IMR-90 (cell line): Measurements from ENCODE around the gene BTRC. TPM values are rescaled to one million over a fixed set of nuclear protein-coding genes. Genes with fewer than 3 reads are reported as not detected.

Experiments used
- ATAC-seq: fragments of 200-7000 bp; cut with Tn5 transposase; 2 replicates; pipeline ENCODE4 v1.9.1; 2020; ENCODE audit warnings: low read depth, mild to moderate bottlenecking, moderate library complexity
- BruUV-seq: library from RNA; stranded (reverse); fragments of 400-500 nt; replicated peaks from 2 replicates; lab custom pipeline; 2021; lab: Mats Ljungman, UMichigan
- CTCF ChIA-PET: fragments of 300-600 bp; formaldehyde crosslinking; extraction: SDS; loops from one replicate; lab custom pipeline; 2021; ENCODE audit warnings: antibody characterized with exemption; lab: Yijun Ruan, JAX
- POLR2A ChIA-PET: fragments of 300-600 bp; sonication (Branson Sonifier 250); formaldehyde crosslinking; loops from one replicate; lab custom pipeline; 2022; ENCODE audit warnings: antibody characterized with exemption; ENCODE audit not compliant: unreplicated experiment; lab: Charles Lee
- DNase-seq: peaks from one replicate; pipeline ENCODE4 v3.0.0; 2013
- H2AFZ ChIP-seq: replicated peaks from 2 replicates; pipeline ENCODE3; 2013; ENCODE audit warnings: low read length, mild to moderate bottlenecking; ENCODE audit not compliant: poor library complexity
- H2AK5ac ChIP-seq: 2 replicates; pipeline ENCODE4 v1.6.1; 2013; ENCODE audit warnings: low read depth, low read length, inconsistent platforms
- H2AK9ac ChIP-seq: replicated peaks from 2 replicates; pipeline ENCODE3; 2013; ENCODE audit warnings: mild to moderate bottlenecking, low read depth, low read length, moderate library complexity; ENCODE audit not compliant: poor library complexity
- H2BK120ac ChIP-seq: 2 replicates; pipeline ENCODE4 v1.6.1; 2013; ENCODE audit warnings: low read depth, low read length, inconsistent platforms
- H2BK15ac ChIP-seq: 3 replicates; pipeline ENCODE4 v1.6.1; 2013; ENCODE audit warnings: low read depth, low read length, inconsistent platforms
- H2BK20ac ChIP-seq: 2 replicates; pipeline ENCODE4 v1.6.1; 2013; ENCODE audit warnings: low read depth, mild to moderate bottlenecking, inconsistent platforms, low read length, moderate library complexity
- H2BK5ac ChIP-seq: 2 replicates; pipeline ENCODE4 v1.6.1; 2013; ENCODE audit warnings: mild to moderate bottlenecking, low read depth, low read length, inconsistent platforms; ENCODE audit not compliant: poor library complexity, severe bottlenecking
- H3K14ac ChIP-seq: replicated peaks from 2 replicates; pipeline ENCODE4 v1.6.1; 2013; ENCODE audit warnings: low read depth, low read length, inconsistent platforms
- H3K18ac ChIP-seq: 2 replicates; pipeline ENCODE4 v1.6.1; 2013; ENCODE audit warnings: low read depth, low read length, control low read depth
- H3K23ac ChIP-seq: 2 replicates; pipeline ENCODE4 v1.6.1; 2013; ENCODE audit warnings: low read depth, low read length, inconsistent platforms
- H3K27ac ChIP-seq: 2 replicates; pipeline ENCODE4 v1.5.1; 2013; ENCODE audit warnings: mild to moderate bottlenecking, control low read depth, low read length; ENCODE audit not compliant: insufficient read depth
- H3K27me3 ChIP-seq: 2 replicates; pipeline ENCODE4 v1.6.1; 2013; ENCODE audit warnings: low read length; ENCODE audit not compliant: control insufficient read depth, insufficient read depth
- H3K36me3 ChIP-seq: 2 replicates; pipeline ENCODE4 v1.6.1; 2013; ENCODE audit warnings: low read length, mixed read lengths; ENCODE audit not compliant: control insufficient read depth, insufficient read depth
- H3K4ac ChIP-seq: 2 replicates; pipeline ENCODE4 v1.6.1; 2013; ENCODE audit warnings: low read depth, low read length, inconsistent platforms
- H3K4me1 ChIP-seq: 2 replicates; pipeline ENCODE4 v1.6.1; 2013; ENCODE audit warnings: low read length, mixed read lengths; ENCODE audit not compliant: control insufficient read depth, insufficient read depth
- H3K4me2 ChIP-seq: 2 replicates; pipeline ENCODE4 v1.6.1; 2013; ENCODE audit warnings: low read depth, mild to moderate bottlenecking, control low read depth, low read length, moderate library complexity
- H3K4me3 ChIP-seq: 2 replicates; pipeline ENCODE4 v1.5.1; 2013; ENCODE audit warnings: low read depth, mild to moderate bottlenecking, control low read depth, low read length, moderate library complexity; ENCODE audit not compliant: insufficient read depth
- H3K56ac ChIP-seq: 2 replicates; pipeline ENCODE4 v1.6.1; 2013; ENCODE audit warnings: low read length, inconsistent platforms; ENCODE audit not compliant: insufficient read depth; ENCODE audit errors: extremely low read depth
- H3K79me1 ChIP-seq, 2 experiments: 2 replicates each; pipeline ENCODE4 v1.6.1; 2013; ENCODE audit warnings: low read length in 2 of 2, inconsistent platforms in 1 of 2, low read depth in 1 of 2
- H3K9ac ChIP-seq: 2 replicates; pipeline ENCODE4 v1.6.1; 2013; ENCODE audit warnings: low read depth, low read length, control low read depth
- H3K9me1 ChIP-seq: 2 replicates; pipeline ENCODE4 v1.6.1; 2013; ENCODE audit warnings: low read length, inconsistent platforms; ENCODE audit not compliant: insufficient read depth
- H3K9me3 ChIP-seq: 2 replicates; pipeline ENCODE4 v1.6.1; 2013; ENCODE audit warnings: low read length; ENCODE audit not compliant: control insufficient read depth, insufficient read depth
- H4K20me1 ChIP-seq: 2 replicates; pipeline ENCODE4 v1.6.1; 2013; ENCODE audit warnings: low read length, inconsistent platforms; ENCODE audit not compliant: insufficient read depth
- H4K5ac ChIP-seq: 2 replicates; pipeline ENCODE4 v1.6.1; 2013; ENCODE audit warnings: mild to moderate bottlenecking, low read depth, low read length, control low read depth
- H4K8ac ChIP-seq, 2 experiments: 2 replicates each; pipeline ENCODE4 v1.6.1; 2013; ENCODE audit warnings: low read depth in 2 of 2, low read length in 2 of 2, control low read depth in 1 of 2, inconsistent platforms in 1 of 2
- H4K91ac ChIP-seq: 2 replicates; pipeline ENCODE4 v1.6.1; 2013; ENCODE audit warnings: low read depth, low read length, inconsistent platforms; ENCODE audit not compliant: insufficient read depth
- BHLHE40 ChIP-seq: fragments of 150-350 bp; IDR thresholded peaks from 2 replicates; pipeline ENCODE4 v1.6.1; 2016; ENCODE audit warnings: mild to moderate bottlenecking, low read depth, low read length
- CEBPB ChIP-seq: IDR thresholded peaks from 2 replicates; pipeline ENCODE4 v1.6.1; 2012; ENCODE audit warnings: low read depth, low read length, improper control_type of control experiment
- FOS ChIP-seq: fragments of 150-350 bp; IDR thresholded peaks from 2 replicates; pipeline ENCODE4 v1.6.1; 2016; ENCODE audit warnings: low read depth, low read length
- MAZ ChIP-seq: IDR thresholded peaks from 2 replicates; pipeline ENCODE4 v1.6.1; 2012; ENCODE audit warnings: low read depth, mild to moderate bottlenecking, low read length, improper control_type of control experiment, moderate library complexity, borderline replicate concordance
- MXI1 ChIP-seq: IDR thresholded peaks from 2 replicates; pipeline ENCODE4 v1.6.1; 2012; ENCODE audit warnings: low read depth, mild to moderate bottlenecking, low read length, moderate library complexity, borderline replicate concordance
- NFE2L2 ChIP-seq: fragments of 150-350 bp; IDR thresholded peaks from 2 replicates; pipeline ENCODE4 v1.6.1; 2016; ENCODE audit warnings: low read depth, mild to moderate bottlenecking, low read length
- POLR2A ChIP-seq: IDR thresholded peaks from 2 replicates; pipeline ENCODE4 v1.6.1; 2012; ENCODE audit warnings: mild to moderate bottlenecking, low read depth, low read length
- RAD21 ChIP-seq: IDR thresholded peaks from 2 replicates; pipeline ENCODE4 v1.6.1; 2012; ENCODE audit warnings: low read length, improper control_type of control experiment
- RCOR1 ChIP-seq: IDR thresholded peaks from 2 replicates; pipeline ENCODE4 v1.6.1; 2012; ENCODE audit warnings: mild to moderate bottlenecking, low read length, improper control_type of control experiment; ENCODE audit not compliant: insufficient replicate concordance
- WGBS, 2 experiments: methylation state at CpG; one replicate each; pipeline versions ENCODE4 v1.1.5 to v1.1.7; 2013; ENCODE audit warnings: missing lambda C conversion rate in 2 of 2; ENCODE audit not compliant: insufficient read length in 1 of 2; ENCODE audit errors: extremely low coverage in 2 of 2; 5-methylcytosine and 5-hydroxymethylcytosine counted together
- dilution Hi-C: fragments of 300-500 bp; cut with HindIII; formaldehyde crosslinking; loops from one replicate; pipeline ENCODE4 v1.14.3; 2018; ENCODE audit warnings: low sequenced_read_pairs; ENCODE audit not compliant: unreplicated experiment
- in situ Hi-C: fragments of 300-500 bp; cut with MboI; formaldehyde crosslinking; loops from 3 replicates; pipeline ENCODE4 v1.14.3; 2019; ENCODE audit warnings: low sequenced_read_pairs, inconsistent platforms, mixed read lengths
- intact Hi-C: fragments of 100-400 bp; cut with micrococcal nuclease; formaldehyde crosslinking; loops from 2 replicates; pipeline ENCODE4 v1.10.0; 2022
- polyA plus RNA-seq, 3 experiments: library from polyadenylated mRNA; depleted of rRNA; stranded (reverse); fragments of >200 nt; gene quantifications; 2 replicates each; pipeline ENCODE4 v1.2.3, GENCODE V29; 2012; ENCODE audit warnings: low replicate concordance in 1 of 3
- total RNA-seq: library from RNA; depleted of rRNA; stranded (reverse); fragments of >200 nt; gene quantifications from 2 replicates; pipeline ENCODE4 v1.2.3, GENCODE V29; 2012
- TF ChIP-seq, protein P1 (sequence below): fragments of 150-350 bp; IDR thresholded peaks from 2 replicates; pipeline ENCODE4 v1.6.1; 2016; ENCODE audit warnings: low read depth, mild to moderate bottlenecking, low read length, moderate library complexity, borderline replicate concordance
- TF ChIP-seq, protein P2 (sequence below): conservative IDR thresholded peaks from 2 replicates; pipeline ENCODE4 v1.5.1; 2012; ENCODE audit warnings: mild to moderate bottlenecking, low read depth, low read length, improper control_type of control experiment

BTRC gene
- total and polyA plus RNA-seq, 2 of the 4 experiments (the other 2 are of a cell fraction), result 7.7 to 8.4 TPM

DNA sequence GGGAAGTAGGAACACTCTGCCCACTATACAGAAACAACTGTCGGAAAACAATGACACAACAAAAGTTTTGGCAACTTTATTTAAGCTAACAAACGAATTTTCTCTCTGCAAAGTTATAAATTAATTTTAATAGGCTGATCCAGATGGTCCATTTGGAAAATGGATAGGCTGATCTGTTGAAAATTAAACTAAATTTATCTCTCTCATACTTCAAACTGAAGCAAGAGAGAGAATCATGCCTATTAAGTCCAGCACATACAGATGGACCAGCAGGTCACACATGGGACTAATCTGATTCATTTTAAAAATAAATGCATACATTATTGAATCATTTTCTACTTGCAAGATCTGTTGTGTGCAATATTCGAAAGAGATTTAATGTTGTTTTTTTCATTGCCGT, 110.1 kb downstream of the BTRC start:
- ChIA-PET CTCF (interaction anchor here (1.0 kb wide), 1 partner anchor 20 kb away, joined by 3 read pairs; no protein-coding TSS in a partner anchor), POLR2A (no interaction called here)
- Histone ChIP-seq H3K18ac (no peak overlapping the region), H3K36me3 (no peaks in the 10 kb centered on the region; the same call in 1 of the 2 replicates), H2BK120ac (no peak overlapping the region), H2BK20ac (no peak overlapping the region), H3K4ac (no peak overlapping the region), H3K9ac (no peak overlapping the region), H4K8ac (no peak overlapping the region), H2BK15ac (no peak overlapping the region), H3K4me2 (no peak overlapping the region), H4K20me1 (no peaks in the 10 kb centered on the region), H4K5ac (no peak overlapping the region), H3K4me1 (peaks cover 2% of the 10 kb centered on the region; the same call in 1 of the 2 replicates), H3K9me1 (no peaks in the 10 kb centered on the region), H3K79me1 (no peaks in the 10 kb centered on the region; a peak in 1 of 4 replicates), H3K27ac (no peak overlapping the region), H3K27me3 (no peaks in the 10 kb centered on the region), H3K23ac (no peak overlapping the region), H2AK5ac (no peak overlapping the region), H2AFZ (no peak overlapping the region), H3K4me3 (no peak overlapping the region), H2AK9ac (no peak overlapping the region), H2BK5ac (no peak overlapping the region), H3K14ac (no peak overlapping the region), H4K91ac (no peak overlapping the region), H3K56ac (no peak overlapping the region), H3K9me3 (no peaks in the 10 kb centered on the region)
- intact Hi-C loops, result no loop called here
- DNase-seq (no peak), ATAC-seq (no peak)
- BruUV-seq, result no TSS peak
- in situ Hi-C loops, result no loop called here
- dilution Hi-C loops, result loop anchor here (25.0 kb wide), 1 partner anchor 177 kb away; no protein-coding TSS in a partner anchor
- TF ChIP-seq MAZ (no peak), RCOR1 (no peak), RAD21 (no peak), BHLHE40 (no peak), POLR2A (no peak), NFE2L2 (no peak), CEBPB (no peak), FOS (no peak), MXI1 (no peak)
- TF ChIP-seq, protein P1, sequence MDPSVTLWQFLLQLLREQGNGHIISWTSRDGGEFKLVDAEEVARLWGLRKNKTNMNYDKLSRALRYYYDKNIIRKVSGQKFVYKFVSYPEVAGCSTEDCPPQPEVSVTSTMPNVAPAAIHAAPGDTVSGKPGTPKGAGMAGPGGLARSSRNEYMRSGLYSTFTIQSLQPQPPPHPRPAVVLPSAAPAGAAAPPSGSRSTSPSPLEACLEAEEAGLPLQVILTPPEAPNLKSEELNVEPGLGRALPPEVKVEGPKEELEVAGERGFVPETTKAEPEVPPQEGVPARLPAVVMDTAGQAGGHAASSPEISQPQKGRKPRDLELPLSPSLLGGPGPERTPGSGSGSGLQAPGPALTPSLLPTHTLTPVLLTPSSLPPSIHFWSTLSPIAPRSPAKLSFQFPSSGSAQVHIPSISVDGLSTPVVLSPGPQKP, result no peak
- TF ChIP-seq, protein P2, sequence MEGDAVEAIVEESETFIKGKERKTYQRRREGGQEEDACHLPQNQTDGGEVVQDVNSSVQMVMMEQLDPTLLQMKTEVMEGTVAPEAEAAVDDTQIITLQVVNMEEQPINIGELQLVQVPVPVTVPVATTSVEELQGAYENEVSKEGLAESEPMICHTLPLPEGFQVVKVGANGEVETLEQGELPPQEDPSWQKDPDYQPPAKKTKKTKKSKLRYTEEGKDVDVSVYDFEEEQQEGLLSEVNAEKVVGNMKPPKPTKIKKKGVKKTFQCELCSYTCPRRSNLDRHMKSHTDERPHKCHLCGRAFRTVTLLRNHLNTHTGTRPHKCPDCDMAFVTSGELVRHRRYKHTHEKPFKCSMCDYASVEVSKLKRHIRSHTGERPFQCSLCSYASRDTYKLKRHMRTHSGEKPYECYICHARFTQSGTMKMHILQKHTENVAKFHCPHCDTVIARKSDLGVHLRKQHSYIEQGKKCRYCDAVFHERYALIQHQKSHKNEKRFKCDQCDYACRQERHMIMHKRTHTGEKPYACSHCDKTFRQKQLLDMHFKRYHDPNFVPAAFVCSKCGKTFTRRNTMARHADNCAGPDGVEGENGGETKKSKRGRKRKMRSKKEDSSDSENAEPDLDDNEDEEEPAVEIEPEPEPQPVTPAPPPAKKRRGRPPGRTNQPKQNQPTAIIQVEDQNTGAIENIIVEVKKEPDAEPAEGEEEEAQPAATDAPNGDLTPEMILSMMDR, result no peak
- no CpG with 5 or more reads among the region's 4 CpGs for WGBS, 2 experiments
